Retinal pigment epithelial cell (primary cell): ENCODE data around the gene GPR171.
"Not testable (repeated sequence)": the region's sequence is repeated elsewhere in the genome, so short reads cannot be mapped to it uniquely, and the experiment has no call there.

Experiments
- DNase-seq: peaks from one replicate; pipeline ENCODE4 v3.0.0-alpha.2; 2010; ENCODE audit warnings: low read depth
- H3K4me3 ChIP-seq: 2 replicates; pipeline ENCODE4 v1.5.1; 2011; ENCODE audit warnings: mild to moderate bottlenecking, low read length, control low read depth, moderate library complexity
- CTCF ChIP-seq: conservative IDR thresholded peaks from 2 replicates; pipeline ENCODE4 v1.5.1; 2011; ENCODE audit warnings: low read depth, low read length, control low read depth, inconsistent platforms

Gene GPR171, protein sequence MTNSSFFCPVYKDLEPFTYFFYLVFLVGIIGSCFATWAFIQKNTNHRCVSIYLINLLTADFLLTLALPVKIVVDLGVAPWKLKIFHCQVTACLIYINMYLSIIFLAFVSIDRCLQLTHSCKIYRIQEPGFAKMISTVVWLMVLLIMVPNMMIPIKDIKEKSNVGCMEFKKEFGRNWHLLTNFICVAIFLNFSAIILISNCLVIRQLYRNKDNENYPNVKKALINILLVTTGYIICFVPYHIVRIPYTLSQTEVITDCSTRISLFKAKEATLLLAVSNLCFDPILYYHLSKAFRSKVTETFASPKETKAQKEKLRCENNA

DNA sequence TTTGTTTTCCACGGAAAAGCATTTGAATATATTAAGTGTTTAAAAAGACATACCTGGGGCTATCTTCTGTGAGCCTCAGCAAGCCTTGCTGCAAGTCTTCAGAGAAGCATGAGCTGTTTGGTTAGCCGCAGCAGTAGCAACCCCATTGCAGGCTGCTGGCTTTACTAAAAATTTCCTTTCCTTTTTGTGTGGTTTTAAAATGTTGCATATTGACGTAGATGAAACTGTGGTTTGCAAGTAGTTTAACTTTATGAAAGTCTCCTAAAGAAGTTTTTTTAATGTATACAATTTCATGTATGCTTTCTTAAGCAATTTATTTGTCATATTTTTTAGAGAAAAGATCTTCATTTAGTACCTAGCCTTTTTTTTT, at the start of gene GPR171:
Gene GPR171, minus strand, starts transcription at position 166 of the 370 bp plus-strand sequence. CDS start 3,830 bp downstream, outside the sequence.
- no peak for TF ChIP-seq CTCF
- H3K4me3 ChIP-seq, result no peak within 1 kb of the TSS
- DNase-seq, result no peak

- H3K4me3 ChIP-seq, result no peak overlapping the region
- DNase-seq, result no peak
- TF ChIP-seq CTCF, result no peak
Measured at GRCh38 chr3:151248772-151249337, 45.8 kb upstream of the GPR171 start.

DNA sequence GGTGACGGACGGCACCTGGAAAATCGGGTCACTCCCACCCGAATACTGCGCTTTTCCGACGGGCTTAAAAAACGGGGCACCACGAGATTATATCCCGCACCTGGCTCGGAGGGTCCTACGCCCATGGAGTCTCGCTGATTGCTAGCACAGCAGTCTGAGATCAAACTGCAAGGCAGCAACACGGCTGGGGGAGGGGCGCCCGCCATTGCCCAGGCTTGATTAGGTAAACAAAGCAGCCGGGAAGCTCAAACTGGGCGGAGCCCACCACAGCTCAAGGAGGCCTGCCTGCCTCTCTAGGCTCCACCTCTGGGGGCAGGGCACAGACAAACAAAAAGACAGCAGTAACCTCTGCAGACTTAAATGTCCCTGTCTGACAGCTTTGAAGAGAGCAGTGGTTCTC, 39.0 kb upstream of the GPR171 start:
- not testable (repeated sequence) for DNase-seq, H3K4me3 ChIP-seq

GRCh38 chr3:151236736-151237135, 33.7 kb upstream of the GPR171 start:
- TF ChIP-seq CTCF, result no peak
- no peak overlapping the region for H3K4me3 ChIP-seq
- DNase-seq, result no peak

DNA sequence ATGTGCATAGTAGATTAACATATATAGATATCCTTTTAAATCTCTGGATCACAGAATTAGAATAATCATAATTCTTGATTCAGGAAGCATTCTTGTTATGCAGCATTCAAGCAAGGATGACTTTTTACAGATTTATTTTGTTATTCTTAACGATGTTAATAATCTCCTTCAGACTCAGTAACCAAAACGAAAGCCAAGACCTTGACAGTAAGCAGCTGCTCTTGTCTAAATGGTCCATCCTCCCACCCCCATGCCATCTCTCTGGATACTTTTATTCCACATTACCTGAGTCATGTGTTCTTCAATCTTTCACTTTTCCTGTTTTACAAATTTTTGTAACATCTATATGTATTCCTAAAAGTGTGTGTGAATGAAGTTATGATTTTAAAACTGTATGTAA, 33.3 kb upstream of the GPR171 start:
- H3K4me3 ChIP-seq, result no peak overlapping the region
- no peak for DNase-seq
- no peak for TF ChIP-seq CTCF

GRCh38 chr3:151234825-151235224, 31.8 kb upstream of the GPR171 start:
- no peak overlapping the region for H3K4me3 ChIP-seq
- TF ChIP-seq CTCF, result no peak
- DNase-seq, result no peak

DNA sequence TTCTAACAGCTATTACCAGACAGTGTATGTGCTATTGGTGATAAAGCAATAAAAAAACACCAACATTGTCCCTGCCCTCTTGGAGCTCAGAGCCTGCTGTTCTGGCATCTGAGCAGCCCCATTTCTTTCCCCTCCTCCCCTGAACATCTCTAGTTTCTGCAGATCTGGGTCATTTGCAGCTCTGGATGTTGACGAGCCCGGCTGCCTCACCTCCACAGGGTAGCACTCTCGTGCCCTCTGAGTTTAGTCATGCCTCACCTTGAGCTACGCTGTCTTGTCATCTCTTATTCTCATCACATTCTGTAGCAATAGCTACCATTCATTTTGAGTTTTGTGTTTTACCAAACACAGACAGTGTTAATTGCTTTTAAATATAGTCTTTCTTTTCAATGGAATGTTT, 30.0 kb upstream of the GPR171 start:
- TF ChIP-seq CTCF, result no peak
- DNase-seq, result no peak
- no peak overlapping the region for H3K4me3 ChIP-seq

GRCh38 chr3:151232403-151232802, 29.4 kb upstream of the GPR171 start:
- not testable (repeated sequence) for H3K4me3 ChIP-seq, DNase-seq
